ENCODE data around the gene RIN3.

RIN3 gene

DNA sequence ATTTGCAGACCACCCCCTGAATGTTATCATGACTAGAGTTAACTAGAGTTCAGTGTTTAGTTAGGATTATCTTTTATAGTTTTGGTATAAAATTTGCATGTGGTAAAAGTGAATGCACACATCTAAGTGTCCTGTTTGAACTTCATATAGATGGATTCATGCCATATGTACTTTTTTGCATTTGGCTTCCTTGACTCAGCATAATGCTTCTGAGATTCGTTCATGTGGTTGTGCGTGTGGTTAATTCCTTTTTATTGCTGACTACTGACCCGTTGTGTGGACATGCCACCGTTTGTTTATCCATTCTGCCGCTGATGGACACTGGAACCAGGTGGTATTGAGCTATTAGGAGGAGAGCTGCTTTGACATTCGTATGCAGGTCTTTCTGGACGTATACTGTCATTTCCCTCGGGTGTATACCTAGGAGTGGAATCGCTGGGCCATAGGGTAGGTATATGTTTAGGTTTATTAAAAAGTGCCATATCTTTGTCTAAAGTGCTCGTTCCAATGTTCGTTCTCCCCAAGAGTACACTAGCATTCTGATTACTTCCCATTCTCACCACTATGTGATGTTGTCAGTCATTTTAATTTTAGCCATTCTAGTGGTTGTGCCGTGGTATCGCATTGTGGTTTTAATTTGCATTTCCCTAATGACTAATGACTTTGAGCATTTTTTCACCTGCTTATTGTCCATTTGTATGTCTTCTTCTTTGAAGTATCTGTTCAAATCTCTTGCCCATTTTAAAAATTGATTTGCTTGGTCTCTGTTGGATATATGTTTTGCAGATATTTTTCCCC is 37.7 kb downstream of the RIN3 start:
- TF ChIP-seq, protein P1, sequence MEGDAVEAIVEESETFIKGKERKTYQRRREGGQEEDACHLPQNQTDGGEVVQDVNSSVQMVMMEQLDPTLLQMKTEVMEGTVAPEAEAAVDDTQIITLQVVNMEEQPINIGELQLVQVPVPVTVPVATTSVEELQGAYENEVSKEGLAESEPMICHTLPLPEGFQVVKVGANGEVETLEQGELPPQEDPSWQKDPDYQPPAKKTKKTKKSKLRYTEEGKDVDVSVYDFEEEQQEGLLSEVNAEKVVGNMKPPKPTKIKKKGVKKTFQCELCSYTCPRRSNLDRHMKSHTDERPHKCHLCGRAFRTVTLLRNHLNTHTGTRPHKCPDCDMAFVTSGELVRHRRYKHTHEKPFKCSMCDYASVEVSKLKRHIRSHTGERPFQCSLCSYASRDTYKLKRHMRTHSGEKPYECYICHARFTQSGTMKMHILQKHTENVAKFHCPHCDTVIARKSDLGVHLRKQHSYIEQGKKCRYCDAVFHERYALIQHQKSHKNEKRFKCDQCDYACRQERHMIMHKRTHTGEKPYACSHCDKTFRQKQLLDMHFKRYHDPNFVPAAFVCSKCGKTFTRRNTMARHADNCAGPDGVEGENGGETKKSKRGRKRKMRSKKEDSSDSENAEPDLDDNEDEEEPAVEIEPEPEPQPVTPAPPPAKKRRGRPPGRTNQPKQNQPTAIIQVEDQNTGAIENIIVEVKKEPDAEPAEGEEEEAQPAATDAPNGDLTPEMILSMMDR (IDR thresholded peaks at IDR 0.05) = no peak

DNA sequence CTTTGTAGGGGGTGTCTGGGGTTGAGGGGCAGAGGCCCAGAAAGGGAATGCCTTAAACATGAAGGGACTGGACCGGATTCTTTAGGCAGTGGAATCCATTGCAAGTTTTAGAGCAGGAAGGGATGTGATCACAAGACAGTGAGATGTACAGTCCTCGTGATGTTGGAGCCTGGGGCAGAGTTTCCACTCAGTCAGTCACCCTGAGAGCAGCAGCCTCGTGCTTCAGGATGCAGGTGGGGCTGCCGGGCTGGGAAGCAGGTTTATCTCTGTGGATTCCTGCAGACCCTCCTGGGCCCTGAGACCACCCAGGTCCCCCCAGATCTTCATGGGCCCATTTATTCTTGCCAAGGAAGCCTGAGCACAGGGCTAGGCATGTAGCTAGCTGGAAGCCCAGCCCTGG is 38.5 kb downstream of the RIN3 start:
- TF ChIP-seq, protein P1 (IDR thresholded peaks at IDR 0.05) = no peak

DNA sequence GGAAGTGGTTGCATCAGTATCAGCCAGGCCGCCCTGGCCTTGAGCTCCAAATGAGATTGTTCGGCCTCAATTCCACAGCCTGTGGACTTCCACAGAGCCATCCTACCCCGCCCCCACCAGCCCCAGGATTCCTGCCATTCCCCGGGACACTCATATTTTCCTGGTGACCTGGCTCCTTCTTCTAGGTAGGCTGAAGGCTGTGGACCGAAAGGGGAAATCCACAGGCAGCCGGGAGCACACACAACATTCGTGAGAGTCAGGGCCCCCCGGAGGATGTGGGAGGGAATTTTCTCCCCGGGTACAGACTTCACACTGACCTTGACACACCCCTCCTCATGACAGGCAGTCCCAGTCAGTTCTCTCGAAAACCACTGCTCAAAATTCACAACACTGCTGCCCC is 39.9 kb downstream of the RIN3 start:
- TF ChIP-seq, protein P1 (IDR thresholded peaks at IDR 0.05) = no peak

DNA sequence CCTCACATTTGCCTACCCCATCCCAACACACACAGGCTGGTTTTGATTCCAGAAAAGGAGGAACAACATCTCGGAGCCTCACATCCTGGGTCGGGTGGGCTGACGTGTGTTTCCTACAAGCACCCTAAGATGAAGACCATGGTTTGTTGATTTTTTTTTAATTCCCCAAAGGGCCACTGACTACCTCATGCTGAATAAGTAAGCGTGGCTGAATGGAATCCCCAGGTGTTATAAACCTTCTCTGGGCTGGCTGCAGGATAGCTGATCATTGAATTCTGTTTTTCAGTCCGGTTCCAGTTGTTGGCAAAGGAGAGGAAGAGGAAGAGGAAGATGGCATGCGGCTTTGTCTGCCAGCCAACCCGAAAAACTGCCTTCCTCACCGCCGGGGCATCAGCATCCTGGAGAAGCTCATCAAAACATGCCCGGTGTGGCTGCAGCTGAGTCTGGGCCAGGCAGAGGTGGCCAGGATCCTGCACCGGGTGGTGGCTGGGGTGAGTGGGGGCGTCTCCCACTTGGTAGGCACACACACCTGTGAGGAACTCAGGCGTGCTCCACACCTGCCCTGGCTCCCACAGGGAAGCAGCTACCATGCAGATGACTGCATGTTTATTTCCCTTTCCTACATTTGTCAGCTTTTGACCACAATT is 42.0 kb downstream of the RIN3 start:
- TF ChIP-seq, protein P1 (IDR thresholded peaks at IDR 0.05) = no peak

DNA sequence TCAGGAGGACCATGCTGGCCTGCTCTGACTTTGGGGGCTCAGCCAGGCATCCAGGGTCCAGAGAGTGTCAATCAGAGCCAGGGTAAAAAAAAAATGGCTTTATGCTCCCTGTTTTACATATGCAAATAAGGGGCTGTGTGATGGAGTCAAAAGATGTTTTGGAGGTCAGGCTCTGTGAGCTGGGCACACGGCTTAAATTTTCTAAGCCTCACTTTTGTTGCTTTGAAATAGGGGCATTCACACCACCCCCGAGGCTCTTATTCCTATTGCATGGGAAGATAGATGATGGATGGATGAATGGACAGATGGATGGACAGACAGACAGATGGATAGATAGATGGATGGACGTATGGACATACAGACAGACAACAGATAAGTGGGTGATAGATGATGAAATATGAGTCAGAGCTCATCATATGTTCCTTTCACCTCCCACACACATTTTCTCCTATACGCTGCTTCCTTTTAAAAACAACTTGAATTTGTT is 42.7 kb downstream of the RIN3 start:
- TF ChIP-seq, protein P1 (IDR thresholded peaks at IDR 0.05) = no peak

DNA sequence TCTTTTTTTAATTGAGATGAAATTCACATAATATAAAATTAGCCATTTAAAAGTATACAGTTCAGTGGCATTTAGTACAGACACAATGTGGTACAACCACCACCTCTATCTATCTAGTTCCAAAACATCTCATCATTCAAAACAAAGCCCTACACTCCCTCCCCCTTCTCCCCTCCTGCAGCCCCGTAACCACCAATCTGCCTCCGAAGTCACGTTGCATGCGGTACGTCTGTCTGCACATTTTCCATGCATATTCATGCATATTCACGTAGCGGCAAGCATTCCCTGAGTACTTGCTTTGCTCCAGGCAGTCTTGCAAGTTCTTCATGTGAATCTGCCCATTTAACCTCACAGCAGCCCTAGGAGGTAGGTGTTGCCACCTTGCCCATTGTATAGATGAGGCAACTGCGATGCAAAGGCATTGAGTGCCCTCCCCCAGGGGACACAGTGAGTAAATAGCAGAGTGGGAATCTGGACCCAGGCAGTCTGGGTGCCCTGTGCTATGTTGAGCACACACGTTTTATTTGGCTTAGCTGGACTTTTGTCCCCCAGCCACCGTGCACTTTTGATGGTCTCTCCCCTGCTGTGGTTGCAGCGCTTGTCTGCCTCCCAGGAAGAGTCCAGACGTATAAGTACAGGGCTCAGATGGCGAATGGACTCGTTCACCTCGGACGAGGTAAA is 43.4 kb downstream of the RIN3 start:
- TF ChIP-seq, protein P1 (IDR thresholded peaks at IDR 0.05) = no peak

DNA sequence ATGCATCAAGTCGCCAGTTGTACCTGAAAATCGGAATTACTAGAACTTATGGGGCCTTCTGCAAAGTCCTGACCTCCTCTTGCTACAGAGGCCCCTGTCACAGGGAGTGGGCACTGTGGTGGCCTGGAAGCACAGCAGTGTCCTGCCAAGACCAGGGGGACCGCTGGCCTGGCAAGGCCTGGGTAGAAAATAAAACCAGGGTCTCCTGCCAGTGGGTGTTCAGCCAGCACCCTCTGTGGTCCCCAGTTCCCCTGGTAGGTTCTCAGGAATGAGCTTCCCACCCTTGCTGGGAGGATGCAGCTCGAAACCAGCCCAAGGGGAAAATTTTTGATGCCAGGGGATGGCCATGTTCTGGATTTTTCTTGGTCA is 43.9 kb downstream of the RIN3 start:
- TF ChIP-seq, protein P1 (IDR thresholded peaks at IDR 0.05) = no peak

Measured in LNCAP (cell line).